OCI-LY1 (cell line): ENCODE measurements around the gene SELENOO.

Experiments
- EZH2 ChIP-seq: fragments of 200-600 bp; sonication (generic), shearing (Covaris generic); IDR thresholded peaks from 2 replicates; pipeline ENCODE4 v1.8.0; 2017; ENCODE audit warnings: borderline replicate concordance, mixed run types, mild to moderate bottlenecking, antibody characterized with exemption, low read length, moderate library complexity, mixed read lengths
- TF ChIP-seq, protein P1 (sequence below): fragments of 200-600 bp; sonication (generic), shearing (Covaris generic); IDR thresholded peaks from 2 replicates; pipeline ENCODE4 v1.5.1; 2017; ENCODE audit warnings: mild to moderate bottlenecking, antibody characterized with exemption, low read length, moderate library complexity, mixed read lengths

DNA sequence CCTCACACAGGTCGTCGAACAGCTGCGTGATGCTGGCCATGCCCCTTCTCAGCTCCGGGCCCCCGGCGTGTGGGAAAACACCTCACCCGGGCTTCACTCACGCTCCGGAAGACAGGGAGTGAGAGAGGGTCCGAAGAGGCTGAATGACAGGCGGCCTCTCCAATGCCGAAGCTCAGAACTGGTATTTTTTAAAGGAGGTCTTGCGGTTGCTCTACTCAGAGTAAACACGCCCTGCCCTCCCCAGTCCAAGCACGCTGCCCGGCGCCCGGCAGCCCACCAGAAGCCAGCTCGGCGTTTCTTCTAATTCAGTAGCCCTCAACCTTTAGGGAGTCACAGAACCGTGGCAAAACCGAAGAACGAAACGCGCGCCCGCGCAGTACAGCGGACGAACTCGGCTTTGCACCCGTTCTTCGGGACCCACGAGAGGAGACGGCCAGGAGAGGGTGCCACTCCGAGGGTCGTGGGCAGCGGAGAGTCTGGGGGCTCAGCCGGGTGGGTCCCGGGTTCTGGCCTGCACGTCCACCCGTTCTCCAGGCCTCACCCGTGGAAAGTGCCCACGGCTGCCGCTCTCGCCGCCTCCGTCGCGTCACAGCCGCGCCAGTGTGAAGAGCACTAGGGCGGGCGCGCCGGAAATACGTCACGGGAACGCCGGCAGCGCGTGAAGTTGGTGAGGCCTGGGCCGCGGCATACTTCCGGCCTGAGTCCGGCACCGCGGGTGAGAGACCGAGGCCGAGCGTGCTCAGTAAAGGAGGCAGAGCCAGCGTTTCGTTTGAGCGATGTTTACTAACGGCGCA is 43.8 kb downstream of the SELENOO start, which contains the start of gene TUBGCP6:
- TF ChIP-seq, protein P1, sequence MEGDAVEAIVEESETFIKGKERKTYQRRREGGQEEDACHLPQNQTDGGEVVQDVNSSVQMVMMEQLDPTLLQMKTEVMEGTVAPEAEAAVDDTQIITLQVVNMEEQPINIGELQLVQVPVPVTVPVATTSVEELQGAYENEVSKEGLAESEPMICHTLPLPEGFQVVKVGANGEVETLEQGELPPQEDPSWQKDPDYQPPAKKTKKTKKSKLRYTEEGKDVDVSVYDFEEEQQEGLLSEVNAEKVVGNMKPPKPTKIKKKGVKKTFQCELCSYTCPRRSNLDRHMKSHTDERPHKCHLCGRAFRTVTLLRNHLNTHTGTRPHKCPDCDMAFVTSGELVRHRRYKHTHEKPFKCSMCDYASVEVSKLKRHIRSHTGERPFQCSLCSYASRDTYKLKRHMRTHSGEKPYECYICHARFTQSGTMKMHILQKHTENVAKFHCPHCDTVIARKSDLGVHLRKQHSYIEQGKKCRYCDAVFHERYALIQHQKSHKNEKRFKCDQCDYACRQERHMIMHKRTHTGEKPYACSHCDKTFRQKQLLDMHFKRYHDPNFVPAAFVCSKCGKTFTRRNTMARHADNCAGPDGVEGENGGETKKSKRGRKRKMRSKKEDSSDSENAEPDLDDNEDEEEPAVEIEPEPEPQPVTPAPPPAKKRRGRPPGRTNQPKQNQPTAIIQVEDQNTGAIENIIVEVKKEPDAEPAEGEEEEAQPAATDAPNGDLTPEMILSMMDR = no peak; the same call in 1 of the 2 replicates
- no peak for TF ChIP-seq EZH2
